GM19035 (cell line): Measurements from ENCODE around the gene CLEC7A.

Experiments
- ATAC-seq: cut with Tn5 transposase; IDR thresholded peaks from one replicate; pipeline ENCODE4 v1.9.1; 2021; ENCODE audit not compliant: unreplicated experiment

The CLEC7A gene

DNA sequence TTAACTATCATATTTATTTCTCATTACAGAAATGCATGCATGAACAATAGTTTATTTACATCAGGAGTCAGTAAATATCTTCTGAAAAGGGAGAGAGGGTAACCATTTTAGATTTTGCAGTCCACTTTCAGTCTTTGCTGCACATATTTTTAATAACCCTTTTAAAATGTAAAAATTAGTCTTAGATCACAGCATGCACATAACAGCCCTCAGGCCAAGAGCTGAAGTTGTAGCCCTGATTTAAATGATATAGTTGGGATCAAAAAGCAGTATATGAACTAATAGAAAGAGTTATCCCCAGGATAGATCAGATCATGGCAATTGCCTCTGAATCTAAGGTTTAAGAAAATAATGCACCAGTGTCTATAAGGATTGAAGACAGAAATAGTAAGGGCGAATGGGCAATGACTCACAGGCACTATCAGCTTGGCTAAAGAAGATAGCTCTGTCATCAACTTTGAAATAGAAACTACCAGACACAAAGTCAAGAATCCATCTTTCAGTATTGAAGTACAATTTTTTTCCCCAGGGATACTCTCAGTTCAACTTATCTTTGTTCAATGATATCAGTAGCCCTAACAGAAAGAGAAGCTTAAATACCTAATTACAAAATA, 13.1 kb upstream of the CLEC7A start:
- ATAC-seq: no peak

DNA sequence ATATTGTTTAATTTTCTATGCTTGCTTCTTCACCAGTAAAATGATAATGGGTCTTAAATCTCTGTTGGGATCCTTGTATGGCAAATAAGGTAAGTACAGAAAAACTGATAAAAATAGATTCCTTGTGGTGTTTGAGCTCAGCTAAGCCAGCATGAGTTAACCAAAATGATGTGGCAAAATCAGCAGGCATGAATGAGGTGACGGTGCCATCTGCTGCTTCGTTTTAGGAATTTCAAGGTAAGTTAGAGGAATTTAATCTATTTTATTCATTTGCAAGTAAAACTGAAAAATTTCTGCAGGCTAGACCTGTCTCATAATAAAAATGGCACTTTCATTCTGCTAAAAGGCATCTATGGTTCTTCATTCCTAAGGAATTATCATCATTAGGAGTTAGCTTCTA, 10.0 kb upstream of the CLEC7A start:
- ATAC-seq: no peak

DNA sequence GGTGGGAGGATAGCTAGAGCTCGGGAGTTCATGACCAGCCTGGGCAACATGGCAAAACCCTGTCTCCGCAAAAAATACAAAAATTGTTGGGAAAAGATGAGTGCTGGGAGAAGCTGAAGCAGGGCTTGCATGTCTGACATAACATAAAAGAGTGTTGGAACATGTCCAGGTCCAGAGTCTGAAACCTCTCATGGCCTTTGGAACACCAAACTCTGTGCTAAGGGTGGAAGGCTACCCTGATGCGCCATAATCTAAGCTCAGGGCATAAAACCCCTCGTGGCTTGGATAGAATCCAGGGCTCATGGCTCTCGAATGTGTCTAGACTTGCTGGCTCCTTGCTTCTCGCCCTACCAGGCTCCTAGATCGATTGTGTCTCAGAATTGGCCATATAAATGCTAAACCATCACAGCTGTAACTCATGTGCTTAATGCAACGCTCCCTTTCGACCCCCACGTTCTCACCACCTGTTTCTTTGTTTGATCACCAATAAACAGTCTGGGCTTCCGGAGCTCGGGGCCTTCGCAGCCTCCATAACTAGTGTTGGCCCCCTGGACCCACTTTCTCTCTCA, 6.7 kb upstream of the CLEC7A start:
- no peak for ATAC-seq

DNA sequence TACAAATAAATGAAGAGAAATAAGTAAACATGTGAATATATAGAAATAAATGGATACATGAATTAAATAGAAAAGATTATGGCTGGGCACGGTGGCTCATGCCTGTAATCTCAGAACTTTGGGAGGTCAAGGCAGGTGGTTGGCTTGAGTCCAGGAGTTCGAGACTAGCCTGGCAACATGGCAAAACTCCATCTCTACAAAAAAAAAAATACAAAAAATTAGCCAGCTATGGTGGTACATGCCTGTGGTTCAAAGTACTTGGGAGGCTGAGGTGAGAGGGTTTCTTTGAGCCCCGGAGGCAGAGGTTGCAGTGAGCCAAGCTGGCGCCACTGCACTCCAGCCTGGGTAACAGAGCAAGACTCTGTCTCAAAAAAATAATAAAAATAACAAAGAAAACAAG, 5.1 kb upstream of the CLEC7A start:
- no peak for ATAC-seq

DNA sequence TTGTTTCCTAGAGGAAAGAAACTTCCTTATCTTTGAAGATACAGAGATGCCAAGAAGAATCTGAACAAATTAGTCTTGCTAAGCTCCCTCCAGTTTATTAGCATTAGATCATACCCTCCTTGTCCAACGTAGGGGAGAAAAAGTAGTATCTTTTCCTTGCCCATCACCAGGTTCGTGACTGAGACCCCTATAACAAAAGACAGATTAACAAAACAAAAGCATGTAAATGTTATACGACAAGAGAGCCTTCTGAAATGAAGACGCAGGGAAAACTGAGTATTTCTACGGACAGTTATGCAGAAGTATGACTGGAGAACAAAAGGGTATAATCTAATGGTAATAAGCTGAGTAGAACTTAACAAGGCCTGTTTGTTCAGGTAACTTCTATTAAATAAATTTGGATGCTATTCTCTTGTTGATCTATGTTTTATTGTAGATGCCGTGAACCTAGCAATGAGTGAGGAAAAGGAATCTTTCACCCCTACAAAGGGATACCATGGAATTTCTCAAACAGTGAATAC, 2.9 kb upstream of the CLEC7A start:
- ATAC-seq: no peak

DNA sequence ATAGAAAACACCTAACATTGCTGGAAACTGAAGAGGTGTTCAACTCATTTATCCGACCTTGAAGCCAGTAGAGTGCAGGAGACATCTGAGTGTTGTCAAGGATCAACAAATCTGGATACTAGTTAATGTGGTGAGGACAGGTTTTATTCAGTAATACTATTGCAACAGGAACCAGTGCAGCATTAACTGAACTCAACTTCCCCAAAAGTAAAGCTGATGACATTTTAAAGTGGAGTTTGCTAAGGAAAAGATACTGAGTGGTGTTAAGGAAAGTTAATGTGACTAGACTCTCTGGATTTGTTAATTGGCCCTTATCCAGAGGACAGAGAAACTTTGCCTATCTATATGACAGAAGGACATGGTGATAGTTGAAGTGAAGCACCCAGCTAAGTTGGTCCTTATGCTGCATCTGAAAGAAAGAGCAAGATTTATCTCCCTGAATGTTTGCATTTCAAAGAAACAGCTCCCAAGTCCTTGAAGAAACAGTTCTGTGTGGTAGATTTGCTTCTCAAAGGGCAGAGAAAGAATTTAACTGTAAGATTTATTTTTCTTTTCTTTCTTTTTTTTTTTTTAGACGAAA, 1.2 kb upstream of the CLEC7A start:
- no peak for ATAC-seq

DNA sequence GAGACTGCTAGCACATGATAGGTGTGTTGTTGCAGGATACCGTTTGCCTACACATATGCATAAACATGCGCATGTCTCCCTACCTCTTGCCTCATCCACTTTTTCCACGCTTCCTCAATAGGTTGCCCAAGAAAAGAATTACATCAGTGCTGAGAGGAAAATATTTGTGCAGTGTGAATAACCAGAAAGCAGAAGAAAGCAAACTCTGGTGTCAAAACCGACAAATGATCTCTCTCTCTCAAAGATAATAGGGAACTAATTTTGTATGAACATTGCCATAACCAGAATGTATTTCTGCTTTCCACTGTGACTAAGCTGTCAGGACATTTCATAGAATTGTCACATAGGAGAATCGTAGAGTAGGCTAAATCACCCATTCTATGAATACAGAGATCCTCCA, 1.3 kb downstream of the CLEC7A start:
- ATAC-seq: no peak

DNA sequence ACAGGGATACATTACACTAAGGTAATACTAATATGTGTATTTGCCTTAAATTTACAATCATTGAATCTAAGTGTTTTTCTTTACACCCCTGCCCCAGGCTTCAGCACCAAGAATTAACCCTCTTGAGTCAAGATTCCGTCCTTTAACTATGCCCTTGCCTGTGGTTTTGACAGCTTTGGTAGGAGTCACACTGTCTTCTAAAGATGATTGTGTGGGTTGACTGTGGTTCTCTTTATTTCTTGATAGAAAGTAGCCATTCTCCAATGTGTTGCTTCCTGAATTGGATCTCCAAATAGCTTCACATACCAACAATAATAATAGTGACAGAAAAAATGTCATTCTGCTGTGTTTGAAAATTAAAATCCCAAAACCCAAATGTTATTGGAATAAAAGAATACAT, 3.6 kb downstream of the CLEC7A start:
- ATAC-seq: no peak

DNA sequence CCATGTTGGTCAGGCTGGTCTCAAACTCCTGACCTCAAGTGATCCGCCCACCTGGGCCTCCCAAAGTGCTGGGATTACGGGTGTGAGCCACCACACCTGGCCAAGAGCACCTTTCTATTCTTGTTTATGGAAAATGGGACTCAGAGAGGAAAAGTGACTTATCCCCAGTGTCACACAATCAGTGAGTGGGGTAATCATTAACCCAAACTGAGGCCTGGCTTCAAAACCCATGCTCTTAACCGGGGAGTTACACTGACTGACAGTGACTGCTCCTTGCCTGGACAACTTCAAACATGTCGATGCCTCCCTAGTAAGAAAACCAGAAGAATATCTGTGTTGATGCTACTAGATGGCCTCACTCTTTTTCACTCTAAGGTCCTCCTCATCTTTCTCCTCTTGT, 7.3 kb downstream of the CLEC7A start:
- ATAC-seq: no peak

DNA sequence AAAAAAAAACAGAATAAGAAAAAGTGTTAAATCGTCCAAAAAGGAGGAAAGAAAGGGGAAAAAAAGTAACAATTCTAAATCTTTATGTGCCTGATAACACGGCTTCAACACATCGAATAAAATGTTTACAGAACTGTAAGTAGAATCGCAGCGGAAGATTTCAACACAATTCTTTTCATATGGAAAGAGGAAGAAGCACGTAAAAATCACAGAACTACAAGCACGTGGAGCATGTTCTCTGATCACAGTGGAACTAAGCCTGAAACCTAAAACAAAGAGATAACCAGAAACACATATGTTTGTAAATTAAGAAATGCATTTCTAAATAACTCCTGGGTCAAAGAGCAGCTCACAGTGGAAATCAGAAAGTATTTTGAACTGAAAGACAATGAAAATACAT, 8.7 kb downstream of the CLEC7A start:
- no peak for ATAC-seq

DNA sequence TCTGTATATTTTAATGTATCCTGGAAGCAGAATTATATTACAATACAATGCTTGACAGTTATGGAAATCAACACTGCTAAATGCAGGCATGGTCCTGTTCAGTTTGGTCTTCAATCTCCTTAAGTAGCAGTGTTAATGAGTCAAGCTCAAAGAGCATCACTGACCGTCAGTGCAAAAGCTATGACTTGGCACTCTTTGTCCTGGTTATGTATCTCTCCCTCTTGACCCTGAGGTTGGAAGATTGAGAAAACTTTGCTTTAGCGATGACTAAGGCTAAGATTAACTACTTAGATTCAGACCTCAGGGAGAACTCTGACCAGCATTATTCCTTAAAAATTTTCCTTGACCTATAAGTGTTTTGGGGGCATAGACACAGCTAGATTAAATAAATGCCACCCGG, 10.9 kb downstream of the CLEC7A start:
- no peak for ATAC-seq

DNA sequence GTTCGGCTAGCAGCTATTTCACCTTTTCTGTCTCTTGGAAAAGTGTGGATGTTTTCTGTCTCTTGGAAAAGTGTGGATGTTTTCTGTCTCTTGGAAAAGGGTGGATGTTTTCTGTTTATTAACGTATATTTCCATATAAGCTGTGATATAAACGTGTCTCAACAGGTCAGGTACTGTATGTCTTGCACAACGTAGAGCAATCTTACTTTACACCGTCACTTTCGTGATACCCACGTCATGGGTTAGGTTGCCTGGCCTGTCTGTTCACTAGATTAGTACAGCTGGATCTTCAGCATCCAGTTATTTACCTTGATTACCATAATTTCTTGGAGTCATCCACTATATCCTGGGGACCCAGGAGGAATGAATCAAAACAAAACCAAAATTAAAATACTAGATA, 14.1 kb downstream of the CLEC7A start:
- ATAC-seq: no peak

DNA sequence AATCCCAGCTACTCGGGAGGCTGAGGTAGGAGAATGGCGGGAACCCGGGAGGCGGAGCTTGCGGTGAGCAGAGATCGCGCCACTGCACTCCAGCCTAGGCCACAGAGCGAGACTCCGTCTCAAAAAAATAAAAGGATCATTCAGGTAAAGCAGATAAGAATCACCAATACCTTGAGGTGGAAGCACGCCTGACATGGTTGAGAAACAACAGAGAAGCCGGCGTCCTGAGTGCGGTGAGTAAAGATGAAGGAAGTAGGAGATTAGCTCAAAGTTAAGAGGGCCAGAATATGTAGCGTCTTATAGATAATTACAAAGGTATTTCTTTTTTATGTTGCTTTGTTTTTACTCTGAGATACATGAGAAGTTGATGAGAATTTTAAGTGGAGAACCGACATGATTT, 14.7 kb downstream of the CLEC7A start:
- ATAC-seq: no peak

DNA sequence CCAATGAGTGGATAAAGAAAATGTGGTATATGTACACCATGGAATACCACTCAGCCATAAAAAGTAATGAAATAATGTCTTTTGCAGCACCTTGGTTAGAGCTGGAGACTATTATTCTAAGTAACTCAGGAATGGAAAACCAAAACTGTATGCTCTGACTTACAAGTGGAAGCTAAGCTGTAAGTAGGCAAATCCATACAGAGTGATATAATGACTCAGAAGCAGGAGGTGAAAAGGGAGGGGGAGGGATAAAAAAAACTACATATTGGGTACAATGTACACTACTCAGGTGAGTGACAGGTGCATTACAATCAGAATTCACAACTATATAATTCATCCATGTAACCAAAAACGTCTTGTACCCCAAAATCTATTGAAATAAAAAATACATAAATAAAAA, 16.1 kb downstream of the CLEC7A start:
- no peak for ATAC-seq

DNA sequence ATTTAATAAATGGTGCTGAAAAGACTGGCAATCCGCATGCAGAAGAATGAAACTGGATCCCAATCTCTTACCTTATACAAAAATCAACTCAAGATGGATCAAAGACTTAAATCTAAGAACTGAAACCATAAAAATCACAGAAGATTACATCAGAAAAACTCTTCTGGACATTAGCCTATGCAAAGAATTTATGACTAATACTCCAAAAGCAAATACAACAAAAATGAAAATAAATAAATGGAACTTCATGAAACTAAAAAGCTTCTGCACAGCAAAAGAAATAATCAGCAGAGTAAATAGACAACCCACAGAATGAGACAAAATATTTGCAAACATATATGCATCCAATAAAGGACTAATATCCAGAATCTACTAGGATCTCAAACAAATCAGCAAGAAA, 16.9 kb downstream of the CLEC7A start:
- ATAC-seq: no peak

DNA sequence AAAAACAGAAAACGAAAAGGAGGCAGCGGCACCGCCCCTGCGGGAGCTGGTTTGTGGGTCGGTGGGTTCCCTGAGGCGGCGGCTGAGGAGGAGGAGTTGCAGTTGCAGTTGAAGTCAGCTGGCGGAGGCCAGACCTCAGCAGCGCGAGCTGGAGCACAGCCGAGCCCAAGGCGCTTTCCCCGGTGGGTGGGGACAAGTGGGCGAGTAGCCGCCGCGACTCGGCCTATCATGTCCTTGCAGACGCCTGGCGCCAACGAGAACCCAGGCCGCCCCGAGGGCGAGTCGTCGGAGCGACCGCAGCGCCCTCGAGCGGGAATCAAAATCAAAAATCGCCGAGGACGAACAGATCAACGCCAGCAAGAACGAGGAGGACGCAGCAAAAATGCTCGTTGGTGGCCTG, 18.5 kb downstream of the CLEC7A start:
- no peak for ATAC-seq

DNA sequence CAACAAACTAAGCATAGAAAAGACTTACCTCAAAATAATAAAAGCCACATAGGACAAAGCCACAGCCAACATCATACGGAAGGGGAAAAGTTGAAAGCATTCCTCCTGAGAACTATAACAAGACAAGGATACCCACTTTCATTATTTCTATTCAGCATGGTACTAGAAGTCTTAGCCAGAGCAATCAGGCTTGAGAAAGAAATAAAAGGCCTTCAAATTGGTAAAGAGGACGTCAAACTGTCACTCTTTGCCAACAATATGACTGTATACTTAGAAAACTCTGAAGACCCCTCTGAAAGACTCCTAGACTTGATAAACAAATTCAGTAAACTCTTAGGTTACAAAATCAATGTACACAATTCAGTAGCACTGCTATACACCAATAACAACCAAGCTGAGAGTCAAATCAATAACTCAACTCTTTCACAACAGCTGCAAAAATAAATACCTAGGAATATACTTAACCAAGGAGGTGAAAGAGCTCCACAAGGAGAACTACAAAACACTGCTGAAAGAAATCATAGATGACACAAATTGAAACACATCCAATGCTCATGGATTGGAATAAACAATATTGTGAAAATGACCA, 19.6 kb downstream of the CLEC7A start:
- no peak for ATAC-seq

DNA sequence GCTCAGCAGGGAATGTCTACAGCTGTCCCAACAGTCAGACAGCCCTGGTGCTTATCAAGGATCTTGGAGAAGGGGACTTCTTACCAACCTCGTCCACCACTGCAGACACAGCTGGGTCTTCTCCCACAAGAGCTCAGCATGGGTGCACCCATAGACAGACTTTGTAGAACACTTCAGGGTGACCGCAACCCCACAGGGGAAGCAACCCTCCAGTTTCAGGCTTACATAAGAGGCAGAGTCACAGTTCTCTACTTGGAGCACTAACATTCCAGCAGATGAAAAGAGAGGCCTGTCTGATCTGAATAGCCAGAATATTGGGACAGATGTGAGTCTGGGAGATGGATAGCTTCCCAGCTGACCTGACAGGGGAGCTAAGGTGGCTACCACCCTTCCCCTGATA, 27.7 kb downstream of the CLEC7A start:
- no peak for ATAC-seq

DNA sequence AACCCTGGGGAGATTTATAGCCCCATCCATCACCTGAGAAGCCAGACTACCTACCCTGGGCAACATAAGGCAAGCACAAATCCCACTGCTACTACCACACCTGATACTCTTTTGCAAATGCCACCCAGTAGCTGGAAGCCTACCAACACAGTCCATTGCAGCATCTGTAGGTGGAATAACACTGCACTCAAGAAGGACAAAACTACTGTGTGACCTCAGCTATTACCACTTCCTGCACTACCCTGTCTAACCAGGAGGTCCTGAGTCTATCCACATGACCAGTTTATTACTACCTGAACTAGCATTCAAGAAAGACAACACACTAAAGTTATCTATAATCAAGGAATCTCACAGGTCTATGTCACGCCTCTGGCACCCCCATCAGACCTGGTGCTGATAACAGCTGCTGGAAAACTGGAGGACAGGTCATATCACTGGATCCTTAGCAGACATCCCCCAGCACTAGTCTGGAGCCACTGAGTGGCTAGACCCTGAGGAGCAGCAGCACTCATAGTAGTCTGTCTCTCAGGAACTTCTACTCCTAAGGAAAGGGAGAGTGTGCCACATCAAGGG, 28.3 kb downstream of the CLEC7A start:
- no peak for ATAC-seq

DNA sequence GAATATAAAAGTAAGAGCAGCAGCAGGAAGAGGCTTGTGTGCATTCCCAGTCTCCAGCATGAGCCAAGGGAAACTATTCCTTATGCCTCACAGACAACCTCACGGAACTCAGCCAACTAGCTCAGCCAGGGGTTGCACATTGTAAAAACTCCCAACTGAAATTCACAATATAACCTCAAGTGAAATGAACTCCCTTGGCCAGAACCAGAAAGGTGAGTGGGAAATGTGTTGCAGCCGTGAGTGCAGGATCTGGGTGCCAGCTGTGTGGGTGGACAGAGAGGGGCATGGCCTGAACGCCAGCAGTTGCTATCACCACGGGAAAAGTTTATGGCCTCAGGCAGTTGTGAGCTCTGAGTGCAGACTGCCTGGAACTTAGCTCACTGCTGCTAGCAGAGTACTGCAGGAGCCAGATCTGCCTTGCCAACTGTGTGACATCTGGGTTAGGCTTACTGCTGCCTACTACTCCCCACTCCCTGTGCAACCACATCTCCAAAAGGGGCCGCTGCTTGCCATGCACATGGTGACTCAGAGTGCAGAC, 28.9 kb downstream of the CLEC7A start:
- no peak for ATAC-seq

DNA sequence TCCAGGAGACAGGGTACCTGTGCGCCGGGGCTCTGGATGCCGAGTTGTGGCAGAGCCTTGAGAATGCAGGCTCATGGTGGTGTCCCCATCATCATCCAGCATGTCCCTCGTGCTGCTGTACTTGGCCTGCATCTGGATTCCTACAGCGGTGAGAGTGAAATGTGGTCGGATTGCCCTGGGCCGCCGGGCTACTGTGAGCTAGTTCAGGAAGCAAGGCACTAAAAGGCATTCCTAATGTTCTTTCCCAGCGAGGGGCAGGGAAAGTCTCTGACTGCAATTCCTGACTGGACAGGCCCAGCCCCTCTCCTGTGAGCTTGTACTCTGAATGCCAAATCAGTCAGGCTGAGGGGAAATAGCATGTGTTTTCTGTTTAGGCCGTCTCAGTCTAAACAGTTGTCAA, 31.2 kb downstream of the CLEC7A start, which contains the start of gene CLEC1A:
TSS of gene CLEC1A (minus strand) at position 195 of the 400 bp plus-strand sequence. CDS start at position 132, 63 bp downstream.
- ATAC-seq: no peak

DNA sequence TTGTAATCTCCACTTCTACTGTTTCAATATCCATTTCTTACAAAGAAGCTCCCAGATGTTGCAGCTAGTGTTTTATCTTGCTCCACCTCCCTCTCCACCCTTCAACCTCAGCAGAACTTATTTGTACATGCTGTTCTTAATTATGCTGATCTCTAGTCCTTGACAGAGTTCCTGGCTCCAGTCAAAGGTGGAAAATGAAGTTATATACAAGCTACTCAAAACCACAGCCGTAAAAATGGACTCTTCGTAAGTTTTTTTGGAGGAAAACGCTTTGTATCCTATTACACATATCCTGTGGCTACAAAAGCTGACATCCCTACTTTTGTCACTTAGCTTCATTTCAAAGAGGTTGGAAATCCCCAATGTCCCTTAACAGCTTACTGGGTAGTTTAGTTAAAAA, 32.5 kb downstream of the CLEC7A start:
- no peak for ATAC-seq
